GM18861 (cell line): ENCODE data around the gene EGFL7.
"Not testable (repeated sequence)": the region's sequence is repeated elsewhere in the genome, so short reads cannot be mapped to it uniquely, and the experiment has no call there.

ENCODE experiments used
- ATAC-seq: cut with Tn5 transposase; IDR thresholded peaks from one replicate; pipeline ENCODE4 v1.9.1; 2021; ENCODE audit not compliant: unreplicated experiment

EGFL7 gene

DNA sequence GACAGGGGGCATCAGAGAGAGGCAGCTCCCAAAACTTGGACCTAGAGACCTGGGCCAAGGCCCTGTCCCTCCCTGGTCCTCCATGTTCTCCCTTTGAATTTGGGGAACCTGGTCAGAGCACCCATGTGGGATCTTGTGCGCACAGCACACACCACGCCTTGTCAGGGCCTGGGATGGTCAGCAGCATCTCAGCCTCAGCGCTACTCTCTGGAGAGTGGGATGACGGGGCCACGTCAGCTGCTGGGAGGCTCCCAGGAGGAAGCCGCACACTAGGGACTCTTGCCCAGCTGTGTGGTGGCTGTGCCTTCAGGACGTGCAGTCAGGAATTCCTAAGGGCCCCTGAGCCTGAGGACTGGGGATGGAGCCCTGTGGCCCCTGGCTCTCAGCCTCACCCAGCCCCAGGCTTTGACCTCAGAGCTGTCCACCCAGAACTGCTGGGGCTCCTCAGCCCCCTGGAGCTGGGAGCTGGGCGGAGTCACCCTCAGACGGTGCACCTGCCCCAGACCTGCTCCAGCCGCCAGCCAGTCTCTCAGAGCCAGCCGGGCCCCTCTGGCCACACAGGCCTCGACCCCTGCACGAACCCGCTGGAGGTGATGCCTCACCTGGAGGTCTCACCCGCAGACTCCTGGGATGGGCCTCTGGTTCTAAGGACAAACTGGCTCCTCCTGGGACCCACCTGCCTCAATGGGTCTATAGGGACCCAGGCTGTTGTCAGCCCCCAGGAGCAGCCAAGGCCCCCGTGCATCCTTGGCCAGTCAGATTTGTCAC, 38.3 kb upstream of the EGFL7 start:
- no peak for ATAC-seq

DNA sequence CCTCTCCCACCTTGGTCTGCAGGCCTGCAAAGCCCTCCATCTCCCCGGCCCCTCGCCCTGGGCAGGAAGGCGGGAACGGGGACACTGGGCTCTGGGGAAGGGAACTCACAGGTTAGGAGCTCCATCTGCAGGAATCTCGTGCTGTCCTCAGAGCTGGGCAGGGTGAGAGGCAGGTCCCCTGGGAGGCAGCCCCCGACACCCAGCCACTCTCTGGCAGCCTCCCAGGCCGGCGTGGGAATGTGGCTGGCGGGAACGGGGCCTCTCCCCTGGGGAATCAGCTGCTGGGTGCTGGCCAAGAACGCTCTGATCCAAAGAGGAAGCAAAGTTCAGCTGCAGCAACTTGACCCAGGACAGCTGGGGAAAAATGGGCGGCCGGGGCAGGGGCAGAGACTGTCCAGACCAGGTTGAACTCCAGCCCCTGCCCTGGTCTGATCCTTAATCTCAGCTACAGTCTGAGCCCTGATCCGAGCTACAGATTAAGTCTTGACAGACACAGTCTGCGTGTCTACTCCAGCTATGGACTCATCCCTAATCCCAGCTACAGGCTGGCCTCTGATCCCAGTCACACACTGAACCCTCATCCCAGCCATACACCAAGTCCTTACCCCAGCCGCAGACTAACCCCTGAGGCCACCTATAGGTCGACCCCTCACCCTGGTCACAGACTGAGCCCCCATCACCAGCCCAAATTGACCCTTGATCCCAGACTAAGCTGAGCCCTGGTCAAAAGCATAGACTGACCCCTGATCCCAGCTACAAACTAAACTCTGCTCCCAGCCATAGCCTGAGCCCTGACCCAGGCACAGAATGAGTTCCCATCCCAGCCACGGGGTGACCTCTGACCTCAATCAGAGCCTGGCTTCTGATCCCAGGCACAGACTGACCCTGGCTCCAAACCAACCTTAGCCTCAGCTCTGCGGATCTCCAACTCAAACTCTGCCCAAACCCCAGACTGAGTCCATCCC, 37.3 kb upstream of the EGFL7 start:
- ATAC-seq, result no peak

DNA sequence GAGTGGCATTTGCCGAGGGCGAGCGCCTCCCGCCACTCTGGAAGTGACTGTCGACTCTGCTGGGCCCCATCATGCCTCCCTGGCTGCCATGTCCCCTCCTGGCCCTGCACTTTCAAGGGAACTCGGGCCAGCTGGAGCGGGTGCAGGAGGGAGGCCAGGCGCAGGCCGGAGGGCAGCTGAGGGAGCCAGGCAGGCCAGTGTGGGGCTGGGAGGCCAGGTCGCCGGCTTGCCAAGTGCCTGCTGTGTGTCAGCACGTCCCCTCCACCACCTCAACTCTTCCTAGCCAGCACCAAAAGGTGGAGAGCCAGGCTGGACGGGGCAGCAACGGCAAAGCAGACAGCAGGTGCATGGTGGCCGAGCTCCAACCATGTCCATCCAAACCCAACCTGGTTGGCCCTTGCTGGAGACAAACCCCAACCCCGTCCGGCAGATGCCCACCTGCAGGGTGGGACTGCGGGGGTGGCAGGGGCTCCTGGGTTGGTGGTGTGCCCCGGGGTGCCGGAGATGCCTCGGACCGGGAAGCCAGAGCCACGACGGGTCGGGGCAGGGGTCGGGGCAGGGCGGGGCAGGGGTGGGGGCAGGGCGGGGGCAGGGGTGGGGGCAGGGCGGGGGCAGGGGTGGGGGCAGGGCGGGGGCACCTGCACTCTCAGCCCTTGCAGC, 36.5 kb upstream of the EGFL7 start:
- ATAC-seq, result no peak

DNA sequence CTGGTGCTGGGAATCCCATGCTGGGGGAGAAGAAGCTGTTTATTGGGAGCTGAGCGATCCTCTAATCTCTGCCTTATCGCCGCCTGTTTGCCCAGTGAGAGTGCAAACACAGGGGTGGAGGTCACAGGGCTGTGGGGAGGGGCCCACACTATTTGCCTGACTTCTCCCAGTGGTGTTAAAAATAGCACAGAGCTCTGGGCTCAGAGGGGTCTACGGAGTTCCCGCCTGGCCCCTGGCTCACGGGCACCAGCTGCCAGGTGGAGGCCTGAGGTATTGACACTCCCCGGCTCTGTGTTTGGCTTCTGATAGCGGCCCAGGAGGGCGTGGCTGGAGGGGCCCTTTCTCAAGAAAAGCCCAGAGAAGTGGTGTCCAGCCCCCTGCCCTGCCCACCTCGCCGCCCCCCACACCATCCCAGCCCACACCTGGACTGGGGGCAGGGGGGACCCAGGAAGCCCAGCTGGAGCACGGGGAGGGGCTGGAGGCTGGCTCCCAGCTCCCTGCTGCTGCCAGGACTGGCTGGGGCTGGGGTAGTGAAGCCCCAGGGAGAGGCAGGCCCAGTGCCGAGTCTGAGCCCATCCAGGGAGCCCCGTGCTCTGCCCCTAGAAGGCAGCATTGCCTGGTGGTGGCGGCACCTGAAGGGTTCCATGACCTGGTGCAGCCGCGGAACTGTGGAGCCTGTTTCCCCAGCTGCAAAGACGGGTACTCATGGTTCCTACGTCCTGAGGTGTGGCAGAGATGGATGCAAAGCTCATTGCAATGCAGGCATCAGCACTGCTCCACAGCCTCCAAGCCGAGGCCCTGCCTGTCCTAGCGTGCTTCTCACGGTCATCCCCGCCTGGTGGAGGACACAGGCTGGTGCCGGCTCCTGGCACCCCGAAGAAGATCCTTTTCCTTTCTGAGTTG, 35.7 kb upstream of the EGFL7 start:
- no peak for ATAC-seq

DNA sequence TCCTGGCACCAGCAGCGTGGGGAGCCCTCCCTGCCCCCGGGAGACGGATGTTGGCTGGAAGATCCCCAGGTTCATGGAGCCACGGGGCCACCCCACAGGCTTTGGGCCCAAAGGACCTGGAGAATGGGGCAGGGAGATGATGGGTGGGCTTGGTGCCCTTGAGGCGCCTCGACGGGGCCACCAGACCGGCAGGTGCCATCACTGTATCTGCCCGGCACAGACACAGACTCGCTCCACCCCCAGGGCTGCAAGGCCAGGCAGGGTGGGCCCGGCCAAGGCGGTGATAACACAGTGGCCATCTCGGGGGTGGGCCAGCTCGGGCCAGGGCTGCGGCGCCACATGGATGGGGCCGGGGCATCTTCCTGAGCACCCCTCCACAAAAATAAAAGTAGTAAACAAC, 35.0 kb upstream of the EGFL7 start:
- no peak for ATAC-seq

DNA sequence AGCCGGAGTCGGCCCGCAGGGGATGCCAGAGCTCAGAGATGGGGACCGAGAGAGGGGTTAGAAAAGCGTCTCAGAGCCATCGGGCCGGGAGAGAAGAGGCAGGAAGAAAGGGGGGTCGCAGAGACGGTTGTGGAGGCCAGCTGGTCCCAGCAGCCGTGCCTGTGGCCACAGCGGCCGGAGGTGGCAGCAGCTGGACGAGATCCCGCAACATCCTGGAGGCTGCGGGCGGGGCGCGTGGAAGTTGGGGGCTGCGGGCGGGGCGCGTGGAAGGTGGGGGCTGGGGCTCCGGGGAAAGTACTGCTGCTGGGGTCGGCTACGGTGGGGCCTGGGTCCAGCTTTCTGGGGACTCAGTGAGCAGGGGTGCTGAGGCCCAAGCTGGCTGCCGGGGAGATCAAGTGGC, 34.4 kb upstream of the EGFL7 start:
- ATAC-seq, result no peak

DNA sequence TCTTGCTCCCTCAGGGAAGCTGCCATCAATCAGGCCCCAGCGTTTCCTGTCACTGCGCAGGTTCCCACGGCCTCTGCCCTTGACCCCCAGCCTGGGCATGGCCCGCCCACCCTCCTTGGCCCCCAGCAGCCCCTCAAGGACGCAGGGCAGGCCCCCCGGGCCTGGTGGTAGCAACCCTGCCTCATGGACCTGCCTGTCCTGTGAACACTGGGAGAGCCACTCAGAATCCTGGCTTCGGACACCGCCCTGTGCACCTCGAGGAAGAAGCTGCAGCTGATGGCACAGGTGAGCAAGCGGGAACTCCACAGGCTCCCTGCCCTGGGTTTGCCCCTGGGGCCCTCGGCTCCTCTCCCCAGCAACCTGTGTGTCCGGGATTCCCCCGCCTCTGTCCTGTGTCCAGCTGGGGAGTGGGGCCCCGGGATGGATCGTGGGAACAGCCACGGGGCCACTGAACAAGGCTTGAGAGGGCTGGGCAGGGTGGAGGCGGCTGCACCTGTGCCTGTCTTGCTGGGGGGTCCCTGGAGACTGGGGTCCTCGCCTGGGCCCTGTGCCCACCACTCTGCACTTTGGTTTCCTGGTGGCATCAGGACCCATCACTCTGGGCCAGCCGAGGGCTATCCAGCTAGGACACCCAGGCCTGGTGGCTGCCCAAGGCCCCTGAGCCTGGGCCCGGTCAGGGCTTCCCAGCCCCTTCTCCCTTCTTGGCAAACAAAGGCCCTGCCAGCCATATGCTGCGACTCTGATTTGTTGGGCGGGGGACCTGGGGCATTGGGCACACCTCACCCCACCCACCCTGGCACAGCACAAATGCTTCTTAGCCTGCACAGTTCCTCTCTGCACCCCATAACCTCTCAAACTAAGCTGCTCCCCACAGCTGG, 33.5 kb upstream of the EGFL7 start:
- no peak for ATAC-seq

DNA sequence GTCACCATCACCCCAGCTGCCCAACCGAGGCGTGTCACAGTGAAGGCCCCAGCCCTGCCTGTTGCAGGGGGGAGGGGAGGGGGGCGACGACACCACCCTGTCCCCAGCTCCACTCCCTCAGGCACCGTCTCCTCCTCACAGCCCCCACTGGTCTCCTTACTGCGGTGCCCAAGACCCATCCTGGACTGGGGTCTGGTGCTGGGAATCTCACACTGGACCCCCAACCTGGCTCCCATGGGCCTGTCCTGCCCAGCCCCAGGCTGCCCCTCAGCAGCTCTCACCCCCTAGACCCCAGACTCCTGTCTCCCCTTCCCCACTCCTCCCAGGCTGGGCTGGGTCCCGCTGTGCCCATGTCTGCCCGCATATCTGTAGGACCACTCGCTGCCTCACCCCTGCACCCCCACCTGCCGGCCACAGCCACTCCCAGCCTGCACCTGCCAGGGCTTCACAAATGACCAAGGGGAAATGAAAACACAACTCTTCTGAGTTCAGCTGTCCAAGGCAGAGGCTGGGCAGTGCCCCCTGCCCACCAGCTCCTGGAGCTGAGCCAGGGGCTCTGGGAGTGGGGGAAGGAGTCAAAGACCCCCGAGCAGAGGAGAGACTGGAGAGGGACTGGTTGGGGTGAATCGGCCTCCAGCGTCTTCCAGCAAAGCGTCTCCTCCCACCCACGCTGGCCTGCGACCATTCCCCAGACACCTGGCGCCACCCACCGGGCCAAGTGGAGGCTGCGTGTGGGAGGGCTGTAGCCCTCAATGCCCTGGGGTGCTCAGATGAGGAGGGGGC, 32.6 kb upstream of the EGFL7 start:
- ATAC-seq, result no peak

DNA sequence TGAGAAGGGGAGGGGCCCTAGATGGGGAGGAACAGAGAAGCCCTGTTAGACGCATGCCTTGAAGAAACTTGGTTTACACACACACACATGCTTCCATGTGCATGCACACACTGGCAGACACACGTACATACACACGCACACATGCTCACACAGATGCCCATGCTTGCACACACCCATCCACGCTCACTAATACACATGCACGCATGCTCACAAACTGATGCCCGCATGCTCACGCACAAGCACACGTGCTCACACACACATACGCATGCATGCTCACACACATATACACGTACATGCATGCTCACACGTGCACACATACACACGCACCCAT, 32.1 kb upstream of the EGFL7 start:
- ATAC-seq, result no peak

DNA sequence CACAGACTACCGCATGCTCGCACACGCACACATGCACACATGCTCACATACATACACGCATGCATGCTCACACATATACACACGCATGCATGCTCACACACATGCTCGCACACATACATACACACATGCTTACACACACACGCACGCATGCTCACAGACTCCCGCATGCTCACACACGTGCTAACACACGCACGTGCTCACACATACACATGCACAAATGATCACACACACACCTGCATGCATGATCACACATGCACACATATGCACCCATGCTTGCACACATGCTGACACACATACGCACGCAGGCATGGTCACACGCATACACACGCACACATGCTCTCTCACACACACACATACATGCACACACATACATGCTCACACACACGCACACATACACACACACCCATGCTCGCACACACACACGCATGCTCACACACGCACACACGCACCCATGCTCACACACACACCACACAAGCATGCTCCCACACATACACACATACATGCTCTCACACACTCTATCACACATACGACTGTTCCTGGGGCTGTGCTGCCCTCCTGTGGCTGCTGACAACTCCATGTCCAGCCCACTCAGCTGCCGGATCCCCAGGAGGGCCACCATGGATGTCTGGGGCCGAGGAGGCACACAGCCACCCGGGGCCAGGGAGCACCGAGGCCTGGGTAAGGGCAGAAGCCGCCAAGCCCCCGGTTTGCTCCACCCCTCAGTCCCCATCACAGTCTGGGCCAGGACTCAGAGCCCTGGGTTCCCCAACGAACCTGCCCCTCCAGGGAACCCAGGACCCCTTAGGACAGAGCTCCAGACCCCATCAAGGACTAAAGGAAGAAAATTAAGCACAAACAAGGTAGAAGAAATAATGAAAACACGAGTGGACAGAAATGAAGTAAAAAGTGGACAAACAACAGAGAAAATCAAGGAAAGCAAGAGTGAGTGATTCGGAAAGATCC, 31.4 kb upstream of the EGFL7 start:
- no peak for ATAC-seq

DNA sequence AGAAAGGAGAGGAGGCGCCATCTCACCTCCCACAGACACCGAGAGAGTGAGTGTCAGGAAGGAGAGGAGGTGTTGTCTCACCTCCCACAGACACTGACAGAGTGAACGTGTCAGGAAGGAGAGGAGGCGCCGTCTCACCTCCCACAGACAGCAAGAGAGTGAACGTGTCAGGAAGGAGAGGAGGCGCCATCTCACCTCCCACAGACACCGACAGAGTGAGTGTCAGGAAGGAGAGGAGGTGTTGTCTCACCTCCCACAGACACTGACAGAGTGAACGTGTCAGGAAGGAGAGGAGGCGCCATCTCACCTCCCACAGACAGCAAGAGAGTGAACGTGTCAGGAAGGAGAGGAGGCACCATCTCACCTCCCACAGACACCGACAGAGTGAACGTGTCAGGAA, 30.6 kb upstream of the EGFL7 start:
- ATAC-seq, result not testable (repeated sequence)

DNA sequence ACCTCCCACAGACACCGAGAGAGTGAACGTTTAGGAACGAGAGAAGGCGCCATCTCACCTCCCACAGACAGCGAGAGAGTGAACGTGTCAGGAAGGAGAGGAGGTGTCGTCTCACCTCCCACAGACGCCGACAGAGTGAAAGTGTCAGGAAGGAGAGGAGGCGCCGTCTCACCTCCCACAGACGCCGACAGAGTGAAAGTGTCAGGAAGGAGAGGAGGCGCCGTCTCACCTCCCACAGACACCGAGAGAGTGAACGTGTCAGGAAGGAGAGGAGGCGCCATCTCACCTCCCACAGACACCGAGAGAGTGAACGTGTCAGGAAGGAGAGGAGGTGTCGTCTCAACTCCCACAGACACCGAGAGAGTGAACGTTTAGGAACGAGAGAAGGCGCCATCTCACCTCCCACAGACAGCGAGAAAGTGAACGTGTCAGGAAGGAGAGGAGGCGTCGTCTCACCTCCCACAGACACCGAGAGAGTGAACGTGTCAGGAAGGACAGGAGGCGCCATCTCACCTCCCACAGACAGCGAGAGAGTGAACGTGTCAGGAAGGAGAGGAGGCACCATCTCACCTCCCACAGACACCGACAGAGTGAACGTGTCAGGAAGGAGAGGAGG, 30.1 kb upstream of the EGFL7 start:
- not testable (repeated sequence) for ATAC-seq

DNA sequence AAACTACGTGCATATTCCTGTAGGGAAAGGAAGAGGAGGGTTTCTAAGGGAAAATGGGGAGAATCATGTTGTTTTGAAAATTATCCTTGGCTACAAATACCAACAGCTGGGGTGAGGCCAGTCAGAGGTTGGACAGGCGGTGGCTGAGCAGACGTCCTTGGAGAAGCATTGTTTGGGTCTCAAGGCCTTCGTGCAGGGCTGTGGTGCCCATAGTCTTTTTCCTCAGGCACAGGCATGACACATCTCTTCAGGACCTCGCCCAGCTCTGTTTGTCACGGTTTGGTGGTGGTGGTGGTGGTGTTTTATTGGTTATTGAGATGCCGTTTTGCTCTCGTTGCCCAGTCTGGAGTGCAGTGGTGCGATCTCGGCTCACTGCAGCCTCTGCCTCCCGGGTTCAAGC, 27.8 kb upstream of the EGFL7 start:
- ATAC-seq, result no peak

DNA sequence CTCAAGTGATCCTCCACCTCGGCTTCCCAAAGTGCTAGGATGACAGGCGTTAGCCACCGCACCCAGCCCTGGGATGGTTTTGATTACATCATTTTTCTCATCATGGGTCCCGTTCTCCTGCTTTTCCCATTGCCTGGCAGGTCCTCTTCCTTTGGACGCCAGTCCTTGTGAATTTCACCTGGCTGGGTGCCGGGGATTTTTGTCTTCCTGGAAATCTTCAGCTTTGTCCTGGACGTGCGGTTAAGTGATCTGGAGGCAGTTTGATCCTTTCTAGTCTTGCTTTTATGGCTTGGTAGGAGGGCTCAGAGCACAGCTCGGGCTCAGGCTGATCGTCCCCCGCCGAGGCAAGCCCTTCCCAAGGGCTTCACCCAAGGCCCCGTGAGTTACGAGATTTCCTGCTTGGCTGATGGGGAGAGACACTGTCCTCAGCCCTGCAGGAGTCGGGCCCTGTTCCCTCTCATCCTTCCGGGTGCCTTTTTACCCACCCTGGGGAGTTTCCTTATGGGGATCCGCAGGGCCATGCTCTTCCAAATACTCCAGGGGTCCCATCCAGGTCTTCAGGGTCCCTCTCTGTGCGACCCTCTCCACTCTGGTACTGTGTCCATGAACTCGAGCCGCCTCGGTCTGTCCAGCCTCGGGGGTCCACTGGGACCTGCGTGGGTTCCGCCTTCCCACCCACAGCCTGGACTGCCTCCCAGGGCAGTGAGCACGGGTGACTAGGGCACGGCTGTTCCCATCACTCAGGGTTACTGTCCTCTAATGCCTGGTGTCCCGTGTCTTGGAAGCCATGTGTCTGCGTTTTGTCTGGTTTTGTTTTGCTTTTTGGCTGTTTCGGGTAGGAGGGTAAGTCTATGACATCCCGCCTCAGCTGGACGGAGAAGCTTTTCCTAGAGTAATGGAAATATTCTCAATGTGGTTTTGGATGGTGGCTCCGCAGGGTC, 22.3 kb upstream of the EGFL7 start:
- no peak for ATAC-seq

DNA sequence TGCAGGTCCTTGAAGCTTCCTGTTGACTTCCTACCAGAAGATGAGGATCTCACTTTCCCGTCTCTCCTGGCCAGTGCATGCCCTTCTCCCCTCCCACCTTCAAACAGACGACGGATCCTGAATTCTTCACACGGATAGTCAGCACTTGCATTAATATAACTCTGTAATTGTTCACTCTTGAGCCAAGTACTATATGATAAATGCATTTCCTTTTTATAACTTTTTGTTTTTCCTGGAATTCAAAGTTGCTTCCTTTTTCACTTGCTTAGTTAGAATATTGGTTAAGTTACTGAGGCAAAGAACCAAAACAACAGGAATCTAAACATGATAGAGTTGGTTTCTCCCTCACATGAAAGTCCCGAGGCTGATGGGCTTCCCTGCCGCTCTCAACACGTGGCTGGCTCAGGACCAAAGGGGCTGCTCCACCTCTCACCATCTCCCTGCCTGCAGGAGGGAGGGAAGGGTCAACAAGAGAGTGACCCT, 20.2 kb upstream of the EGFL7 start:
- no peak for ATAC-seq
